Vagina (tissue), 2 donors: ENCODE measurements around the gene AGK.

ENCODE experiments used
- CTCF ChIP-seq, 3 experiments: fragments of 450-650 bp in 2 of 3; fragments of 200-600 bp in 1 of 3; sonication (generic) in 1 of 3; IDR thresholded peaks; one replicate each; pipeline ENCODE4 v1.5.1; 2017 to 2019; ENCODE audit warnings: antibody characterized with exemption in 3 of 3, mild to moderate bottlenecking in 2 of 3, moderate library complexity in 2 of 3
- POLR2A ChIP-seq, 2 donors: fragments of 450-650 bp; IDR thresholded peaks; one replicate each; pipeline ENCODE4 v1.6.1; 2017; ENCODE audit warnings: antibody characterized with exemption in 2 of 2, mild to moderate bottlenecking in 2 of 2, moderate library complexity in 2 of 2
- POLR2AphosphoS5 ChIP-seq, 2 donors: sonication (generic); formaldehyde crosslinking; IDR thresholded peaks; one replicate each; pipeline ENCODE4 v1.9.0; 2017; ENCODE audit warnings: antibody characterized with exemption in 2 of 2, mild to moderate bottlenecking in 2 of 2, low read depth in 1 of 2; ENCODE audit not compliant: insufficient read depth in 1 of 2

DNA sequence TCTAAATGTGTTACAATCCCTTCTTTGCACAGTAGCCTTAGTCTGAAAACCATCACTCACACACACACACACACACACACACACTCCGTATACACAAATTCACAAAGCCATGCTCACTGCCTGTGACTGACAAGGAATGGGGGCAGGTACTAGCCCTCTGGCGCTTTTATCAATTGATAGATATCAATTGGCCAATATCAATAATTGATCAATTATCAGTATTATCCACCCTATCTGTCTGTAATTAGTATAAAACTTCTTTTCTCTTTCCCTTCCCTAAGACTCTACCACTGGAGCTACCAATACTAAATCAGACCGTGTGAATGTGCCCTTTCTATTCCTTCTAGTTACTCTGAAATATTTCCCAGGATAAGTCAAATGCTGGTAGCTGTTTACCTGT, 148.7 kb downstream of the AGK start:
- TF ChIP-seq CTCF (IDR thresholded peaks at IDR 0.05) (no peak), POLR2A (IDR thresholded peaks at IDR 0.05) (no peak), POLR2AphosphoS5 (IDR thresholded peaks at IDR 0.05; ENCODE audit: insufficient read depth in 1 of 2, low read depth in 1 of 2) (no peak)
